HCT116 (cell line): ENCODE results near the gene MAP3K6. TPM values are rescaled to one million over a fixed set of nuclear protein-coding genes. Genes with fewer than 3 reads are reported as not detected.
A peak's percentile ranks its signal among the peaks of the same experiment; 100 is the strongest.

Source experiments
- ATAC-seq: fragments of 200-7000 bp; cut with Tn5 transposase; 2 replicates; pipeline ENCODE4 v1.9.1; 2020; ENCODE audit warnings: mild to moderate bottlenecking, moderate library complexity
- BruUV-seq: library from RNA; stranded (reverse); fragments of 400-500 nt; replicated peaks from 2 replicates; lab custom pipeline; 2021; lab: Mats Ljungman, UMichigan
- CTCF ChIA-PET: fragments of 300-600 bp; sonication (Branson Sonifier 250); formaldehyde crosslinking; loops from one replicate; lab custom pipeline; 2021; ENCODE audit warnings: antibody characterized with exemption; lab: Charles Lee
- POLR2A ChIA-PET: fragments of 300-600, 350-600 bp; sonication (Branson Sonifier 250); formaldehyde crosslinking; loops from one replicate; lab custom pipeline; 2021; ENCODE audit warnings: antibody characterized with exemption; lab: Charles Lee
- RAD21 ChIA-PET, 2 experiments: fragments of 300-600 bp; sonication (Branson Sonifier 250); formaldehyde crosslinking; loops; one replicate each; lab custom pipeline; 2023; ENCODE audit warnings: low total read pairs in 2 of 2; ENCODE audit not compliant: uncharacterized antibody in 2 of 2, unreplicated experiment in 2 of 2, low non-redundant PET in 1 of 2; lab: Charles Lee
- DNase-seq: peaks from one replicate; pipeline ENCODE4 v3.0.0-alpha.2; 2010; ENCODE audit warnings: low read depth, low spot score
- H2AFZ ChIP-seq: fragments of 200-600 bp; shearing (Covaris generic), sonication (generic); 2 replicates; pipeline ENCODE4 v1.6.1; 2017; ENCODE audit warnings: low read depth, mixed run types, mixed read lengths, antibody characterized with exemption, low read length; ENCODE audit not compliant: poor library complexity, severe bottlenecking
- H3K27ac ChIP-seq: 2 replicates; pipeline ENCODE4 v1.5.1; 2012; ENCODE audit warnings: low read depth, low read length
- H3K27me3 ChIP-seq: fragments of 200-600 bp; sonication (generic); 2 replicates; pipeline ENCODE4 v1.6.1; 2016; ENCODE audit warnings: mixed run types, low read length, mixed read lengths; ENCODE audit not compliant: insufficient read depth
- H3K36me3 ChIP-seq, 2 experiments: fragments of 200-500 bp in 1 of 2; fragments of 200-600 bp in 1 of 2; sonication (Bioruptor generic) in 1 of 2; sonication (generic) in 1 of 2; 2 replicates each; pipeline versions ENCODE4 v1.5.1 to v1.6.1; 2014 to 2016; ENCODE audit warnings: low read length in 2 of 2, inconsistent platforms in 1 of 2, mixed read lengths in 1 of 2, mixed run types in 1 of 2; ENCODE audit not compliant: insufficient read depth in 2 of 2, control insufficient read depth in 1 of 2
- H3K4me1 ChIP-seq, 2 experiments: fragments of 200-600 bp in 1 of 2; sonication (generic) in 1 of 2; 2 replicates each; pipeline versions ENCODE4 v1.5.1 to v1.6.1; 2012 to 2017; ENCODE audit warnings: low read length in 2 of 2, inconsistent platforms in 1 of 2, mild to moderate bottlenecking in 1 of 2, mixed read lengths in 1 of 2, mixed run types in 1 of 2, moderate library complexity in 1 of 2; ENCODE audit not compliant: insufficient read depth in 2 of 2, control insufficient read depth in 1 of 2
- H3K4me2 ChIP-seq: fragments of 200-600 bp; sonication (generic); 2 replicates; pipeline ENCODE4 v1.6.1; 2017; ENCODE audit warnings: mixed run types, low read length, mixed read lengths
- H3K4me3 ChIP-seq, 2 experiments: fragments of 200-600 bp in 1 of 2; sonication (generic) in 1 of 2; replicated peaks in 1 of 2; 2 replicates each; pipeline ENCODE4 v1.5.1; 2011 to 2016; ENCODE audit warnings: low read length in 2 of 2, control low read depth in 1 of 2, low read depth in 1 of 2, mild to moderate bottlenecking in 1 of 2, mixed read lengths in 1 of 2, mixed run types in 1 of 2
- H3K79me2 ChIP-seq: fragments of 200-600 bp; sonication (generic); 2 replicates; pipeline ENCODE4 v1.6.1; 2017; ENCODE audit warnings: mild to moderate bottlenecking, mixed run types, low read length, moderate library complexity, mixed read lengths; ENCODE audit not compliant: insufficient read depth
- H3K9ac ChIP-seq: fragments of 200-600 bp; sonication (generic); 2 replicates; pipeline ENCODE4 v1.6.1; 2016; ENCODE audit warnings: low read length, mixed read lengths
- H3K9me2 ChIP-seq: fragments of 200-600 bp; sonication (generic), shearing (Covaris generic); 2 replicates; pipeline ENCODE4 v1.6.1; 2017; ENCODE audit warnings: mixed run types, mild to moderate bottlenecking, moderate library complexity; ENCODE audit not compliant: insufficient read depth
- H3K9me3 ChIP-seq, 2 experiments: fragments of 200-500 bp in 1 of 2; fragments of 200-600 bp in 1 of 2; sonication (Bioruptor generic) in 1 of 2; sonication (generic) in 1 of 2; 2 replicates each; pipeline ENCODE4 v1.6.1; 2014 to 2017; ENCODE audit warnings: low read length in 2 of 2, mixed read lengths in 2 of 2, inconsistent platforms in 1 of 2, low read depth in 1 of 2, mild to moderate bottlenecking in 1 of 2, mixed run types in 1 of 2, moderate library complexity in 1 of 2; ENCODE audit not compliant: control insufficient read depth in 1 of 2, insufficient read depth in 1 of 2
- H4K20me1 ChIP-seq: fragments of 200-600 bp; sonication (generic), shearing (Covaris generic); 2 replicates; pipeline ENCODE4 v1.6.1; 2017; ENCODE audit warnings: mixed run types, mild to moderate bottlenecking, moderate library complexity; ENCODE audit not compliant: insufficient read depth
- ATF3 ChIP-seq: IDR thresholded peaks from 2 replicates; pipeline ENCODE4 v1.6.1; 2012
- CBX3 ChIP-seq: IDR thresholded peaks from 2 replicates; pipeline ENCODE4 v1.6.1; 2012; ENCODE audit warnings: low read depth
- CEBPB ChIP-seq: IDR thresholded peaks from 2 replicates; pipeline ENCODE4 v1.6.1; 2012; ENCODE audit warnings: low read depth
- CTCF ChIP-seq, 3 experiments: fragments of 200-600 bp in 1 of 3; sonication (generic) in 1 of 3; IDR thresholded peaks in 2 of 3; conservative IDR thresholded peaks in 1 of 3; 2 replicates each; pipeline ENCODE4 v1.5.1; 2012 to 2017; ENCODE audit warnings: low read depth in 2 of 3, low read length in 2 of 3, antibody characterized with exemption in 1 of 3, borderline replicate concordance in 1 of 3, control low read depth in 1 of 3, mild to moderate bottlenecking in 1 of 3, mixed read lengths in 1 of 3, mixed run types in 1 of 3, moderate library complexity in 1 of 3; ENCODE audit not compliant: insufficient read depth in 1 of 3
- EGR1 ChIP-seq: IDR thresholded peaks from 2 replicates; pipeline ENCODE4 v1.6.1; 2012; ENCODE audit warnings: low read depth
- EZH2phosphoT487 ChIP-seq: fragments of 200-600 bp; IDR thresholded peaks from 2 replicates; pipeline ENCODE4 v1.6.1; 2018; ENCODE audit warnings: antibody characterized with exemption, borderline replicate concordance
- FOSL1 ChIP-seq: IDR thresholded peaks from 2 replicates; pipeline ENCODE4 v1.6.1; 2012; ENCODE audit warnings: low read depth
- JUND ChIP-seq: IDR thresholded peaks from 2 replicates; pipeline ENCODE4 v1.6.1; 2012
- MAX ChIP-seq: IDR thresholded peaks from 2 replicates; pipeline ENCODE4 v1.6.1; 2012
- RAD21 ChIP-seq: IDR thresholded peaks from 2 replicates; pipeline ENCODE4 v1.6.1; 2012; ENCODE audit warnings: low read depth, mild to moderate bottlenecking
- REST ChIP-seq: IDR thresholded peaks from 2 replicates; pipeline ENCODE4 v1.6.1; 2012; ENCODE audit warnings: low read depth
- SIN3A ChIP-seq: IDR thresholded peaks from 2 replicates; pipeline ENCODE4 v1.6.1; 2012; ENCODE audit warnings: low read depth
- SRF ChIP-seq: IDR thresholded peaks from 2 replicates; pipeline ENCODE4 v1.6.1; 2012; ENCODE audit warnings: low read depth
- TCF7L2 ChIP-seq: IDR thresholded peaks from 2 replicates; pipeline ENCODE4 v1.7.0; 2011; ENCODE audit warnings: borderline replicate concordance, inconsistent platforms; ENCODE audit not compliant: insufficient read depth, insufficient read length; ENCODE audit errors: extremely low read depth
- YY1 ChIP-seq: IDR thresholded peaks from 2 replicates; pipeline ENCODE4 v1.6.1; 2011; ENCODE audit warnings: low read length, low read depth, moderate library complexity, mild to moderate bottlenecking; ENCODE audit not compliant: insufficient replicate concordance; ENCODE audit errors: extremely low read depth
- ZBTB33 ChIP-seq: IDR thresholded peaks from 2 replicates; pipeline ENCODE4 v1.6.1; 2011; ENCODE audit warnings: mild to moderate bottlenecking, low read length, moderate library complexity; ENCODE audit not compliant: insufficient replicate concordance; ENCODE audit errors: extremely low read depth
- ZFX ChIP-seq: fragments of 450-650 bp; IDR thresholded peaks from 2 replicates; pipeline ENCODE4 v1.6.1; 2017
- ZNF274 ChIP-seq: fragments of 200-500 bp; sonication (Bioruptor generic); IDR thresholded peaks from 2 replicates; pipeline ENCODE4 v1.6.1; 2014; ENCODE audit warnings: mild to moderate bottlenecking, low read depth, low read length, inconsistent platforms
- intact Hi-C: fragments of 100-400 bp; cut with micrococcal nuclease; formaldehyde crosslinking; loops from 2 replicates; pipeline ENCODE4 v1.10.0; 2022
- total RNA-seq: library from RNA; stranded (reverse); gene quantifications from one replicate; pipeline ENCODE4 v1.2.1, GENCODE V29; 2021; ENCODE audit not compliant: unreplicated experiment

MAP3K6 gene
- total RNA-seq, 1 experiment from 2014 or later, result 30.2 TPM

- peak overlapping the region; percentile 95 for H3K27ac ChIP-seq
- H4K20me1 ChIP-seq, result no peaks in the 10 kb centered on the region
- ChIA-PET CTCF (interaction anchor here (0.7 to 2.2 kb wide), 3 partner anchors 11 to 45 kb away, joined by 3 to 7 read pairs (median 4); no protein-coding TSS in a partner anchor), RAD21 (interaction anchor here in 1 of 2 experiments (1.9 kb wide), 1 partner anchor 15 kb away, joined by 5 read pairs; no protein-coding TSS in a partner anchor), POLR2A (interaction anchor here (1.1 to 2.8 kb wide), 4 partner anchors 9 to 24 kb away, joined by 3 to 10 read pairs (median 4); partner anchors contain the start of gene MAP3K6)
- no TSS peak for BruUV-seq
- no peaks in the 10 kb centered on the region for H3K36me3 ChIP-seq
- H3K4me3 ChIP-seq, result peak overlapping the region; percentile 80 to 91
- H3K79me2 ChIP-seq, result peaks cover 21% of the 10 kb centered on the region; the same call in 1 of the 2 replicates
- H3K9me2 ChIP-seq, result no peaks in the 10 kb centered on the region
- H3K4me1 ChIP-seq, result peaks cover 37 to 74% of the 10 kb centered on the region in 2 experiments
- peak overlapping the region; percentile 75 for H3K9ac ChIP-seq
- ATAC-seq, result peak; percentile 63
- H3K9me3 ChIP-seq, result no peaks in the 10 kb centered on the region
- H3K4me2 ChIP-seq, result peak overlapping the region; percentile 95
- H3K27me3 ChIP-seq, result no peaks in the 10 kb centered on the region
- H2AFZ ChIP-seq, result no peak overlapping the region
- DNase-seq, result no peak
- intact Hi-C loops, result no loop called here
- TF ChIP-seq SRF (no peak), ZFX (peak; percentile 64), RAD21 (no peak), FOSL1 (no peak), MAX (no peak), YY1 (peak; percentile 35), ATF3 (no peak), JUND (no peak), EZH2phosphoT487 (no peak), CBX3 (no peak), ZBTB33 (no peak), REST (no peak), CEBPB (no peak), CTCF (IDR thresholded peaks at IDR 0.05 in 2 of 3, conservative IDR thresholded peaks at IDR 0.05 in 1 of 3; ENCODE audit: borderline replicate concordance in 1 of 3, insufficient read depth in 1 of 3, low read depth in 2 of 3, low read length in 2 of 3) (no peak), TCF7L2 (no peak), SIN3A (no peak), ZNF274 (no peak), EGR1 (no peak)
Observed at GRCh38 chr1:27342778-27343638, 23.8 kb downstream of the MAP3K6 start.
